Breast epithelium (tissue), 4 donors: ENCODE data around the gene PRKAA1. TPM values are rescaled to one million over a fixed set of nuclear protein-coding genes. Genes with fewer than 3 reads are reported as not detected.

Experiments
- DNase-seq, 2 donors: peaks; one replicate each; pipeline ENCODE4 v3.0.0-alpha.2; 2019; ENCODE audit warnings: low spot score in 2 of 2
- H3K27ac ChIP-seq, 2 donors: fragments of 200-600 bp; sonication (generic) in 1 of 2; one replicate each; pipeline ENCODE4 v1.5.1; 2016 to 2019; ENCODE audit warnings: mild to moderate bottlenecking in 1 of 2
- H3K27me3 ChIP-seq, 2 donors: fragments of 200-600 bp; sonication (generic) in 1 of 2; one replicate each; pipeline versions ENCODE4 v1.5.1 to v1.6.0; 2017 to 2019; ENCODE audit warnings: control low read depth in 1 of 2, mild to moderate bottlenecking in 1 of 2
- H3K36me3 ChIP-seq: fragments of 200-600 bp; one replicate; pipeline ENCODE4 v1.5.1; 2019
- H3K4me1 ChIP-seq, 2 donors: fragments of 200-600 bp; sonication (generic); one replicate each; pipeline ENCODE4 v1.5.1; 2016 to 2019; ENCODE audit warnings: control low read depth in 1 of 2
- H3K4me3 ChIP-seq, 3 donors: fragments of 200-600 bp; sonication (generic); 1 replicate in 2 of 3; 2 replicates in 1 of 3; pipeline ENCODE4 v1.5.1; 2016 to 2019; ENCODE audit warnings: mild to moderate bottlenecking in 3 of 3, moderate library complexity in 2 of 3
- H3K9me3 ChIP-seq, 2 donors: fragments of 200-600 bp; sonication (generic) in 1 of 2; one replicate each; pipeline ENCODE4 v1.5.1; 2016 to 2019; ENCODE audit warnings: control low read depth in 1 of 2
- CTCF ChIP-seq, 3 donors: fragments of 450-650 bp; IDR thresholded peaks; one replicate each; pipeline ENCODE4 v1.5.1; 2016 to 2017; ENCODE audit warnings: antibody characterized with exemption in 3 of 3, mild to moderate bottlenecking in 3 of 3, moderate library complexity in 3 of 3
- POLR2A ChIP-seq: fragments of 450-650 bp; IDR thresholded peaks from one replicate; pipeline ENCODE4 v1.6.1; 2016; ENCODE audit warnings: antibody characterized with exemption, mild to moderate bottlenecking, moderate library complexity
- POLR2AphosphoS5 ChIP-seq, 3 donors: sonication (generic); formaldehyde crosslinking; IDR thresholded peaks; one replicate each; pipeline ENCODE4 v1.6.1; 2017; ENCODE audit warnings: antibody characterized with exemption in 3 of 3
- intact Hi-C: fragments of 100-400 bp; cut with DNase I; formaldehyde crosslinking; loops from one replicate; pipeline ENCODE4 v1.15.1; 2023; ENCODE audit warnings: low total_unique reads
- total RNA-seq, 3 donors: library from RNA; depleted of rRNA; stranded (reverse); fragments of >200 nt; gene quantifications; one replicate each; pipeline ENCODE4 v1.1.0, GENCODE V29; 2016

The PRKAA1 gene
- total RNA-seq, 3 donors from 2014 or later, result 100 to 134 (median 112) TPM

GRCh38 chr5:40784027-40784653 lies 14.0 kb downstream of the PRKAA1 start:
- Histone ChIP-seq H3K4me3 (no peak overlapping the region), H3K9me3 (peaks cover 0 to 6% of the 10 kb centered on the region in 2 donors), H3K27me3 (no peaks in the 10 kb centered on the region), H3K27ac (no peak overlapping the region), H3K36me3 (no peaks in the 10 kb centered on the region), H3K4me1 (peaks cover 0 to 4% of the 10 kb centered on the region in 2 donors)
- TF ChIP-seq POLR2A (no peak), POLR2AphosphoS5 (IDR thresholded peaks at IDR 0.05) (no peak)
- no peak for DNase-seq
- intact Hi-C loops, result no loop called here

GRCh38 chr5:40781843-40782409 lies 16.2 kb downstream of the PRKAA1 start:
- no peak overlapping the region for H3K27ac ChIP-seq
- intact Hi-C loops, result no loop called here
- no peak for TF ChIP-seq POLR2A
- TF ChIP-seq POLR2AphosphoS5 (IDR thresholded peaks at IDR 0.05), result no peak
- no peak for TF ChIP-seq CTCF (IDR thresholded peaks at IDR 0.05)
- no peak overlapping the region for H3K4me3 ChIP-seq
- H3K9me3 ChIP-seq, result no peaks in the 10 kb centered on the region
- no peaks in the 10 kb centered on the region for H3K36me3 ChIP-seq
- H3K27me3 ChIP-seq, result no peaks in the 10 kb centered on the region
- no peak for DNase-seq
- H3K4me1 ChIP-seq, result peaks cover 0 to 4% of the 10 kb centered on the region in 2 donors

- H3K27me3 ChIP-seq, result no peaks in the 10 kb centered on the region
- DNase-seq, result no peak
- intact Hi-C loops, result no loop called here
Observed at GRCh38 chr5:40780858-40781257, 17.3 kb downstream of the PRKAA1 start.

GRCh38 chr5:40780199-40780598 lies 18.0 kb downstream of the PRKAA1 start:
- Histone ChIP-seq H3K4me3 (no peak overlapping the region), H3K36me3 (no peaks in the 10 kb centered on the region), H3K4me1 (peaks cover 0 to 11% of the 10 kb centered on the region in 2 donors), H3K27ac (no peak overlapping the region), H3K9me3 (no peaks in the 10 kb centered on the region), H3K27me3 (no peaks in the 10 kb centered on the region)
- DNase-seq, result no peak
- intact Hi-C loops, result no loop called here
- TF ChIP-seq POLR2AphosphoS5 (IDR thresholded peaks at IDR 0.05) (no peak), POLR2A (no peak), CTCF (IDR thresholded peaks at IDR 0.05) (no peak)

More at GRCh38 chr5:40780858-40781257, 17.3 kb downstream of the PRKAA1 start:
- Histone ChIP-seq H3K4me1 (peaks cover 0 to 11% of the 10 kb centered on the region in 2 donors), H3K4me3 (no peak overlapping the region), H3K36me3 (no peaks in the 10 kb centered on the region), H3K9me3 (no peaks in the 10 kb centered on the region), H3K27ac (no peak overlapping the region)
- TF ChIP-seq POLR2A (no peak), CTCF (IDR thresholded peaks at IDR 0.05) (no peak), POLR2AphosphoS5 (IDR thresholded peaks at IDR 0.05) (no peak)

- no peak overlapping the region for H3K4me3 ChIP-seq
- TF ChIP-seq CTCF (IDR thresholded peaks at IDR 0.05), result no peak
- TF ChIP-seq POLR2AphosphoS5 (IDR thresholded peaks at IDR 0.05), result no peak
- TF ChIP-seq POLR2A, result no peak
- no peak overlapping the region for H3K27ac ChIP-seq
- H3K36me3 ChIP-seq, result no peaks in the 10 kb centered on the region
- peaks cover 0 to 11% of the 10 kb centered on the region in 2 donors for H3K4me1 ChIP-seq
- intact Hi-C loops, result no loop called here
- DNase-seq, result no peak
- H3K9me3 ChIP-seq, result no peaks in the 10 kb centered on the region
- H3K27me3 ChIP-seq, result no peaks in the 10 kb centered on the region
Observed at GRCh38 chr5:40779561-40779960, 18.6 kb downstream of the PRKAA1 start.
